OCI-LY3 (cell line): Measurements from ENCODE around the gene POLA2.

Experiments
- H2AFZ ChIP-seq: fragments of 200-600, 300-600 bp; shearing (Covaris generic); 2 replicates; pipeline ENCODE4 v1.6.0; 2014; ENCODE audit warnings: antibody characterized with exemption, low read depth, low read length
- H3K27ac ChIP-seq: fragments of 200-600, 300-600 bp; sonication (generic); 2 replicates; pipeline ENCODE4 v1.5.1; 2014; ENCODE audit warnings: mild to moderate bottlenecking, low read length, moderate library complexity, mixed read lengths
- H3K27me3 ChIP-seq: fragments of 200-600, 300-600 bp; sonication (generic); 2 replicates; pipeline ENCODE4 v1.6.1; 2014; ENCODE audit warnings: low read depth, low read length, mixed read lengths
- H3K36me3 ChIP-seq: fragments of 200-600, 300-600 bp; sonication (generic); replicated peaks from 2 replicates; pipeline ENCODE3; 2014; ENCODE audit warnings: low read depth, low read length, mixed read lengths
- H3K4me1 ChIP-seq: fragments of 300-600, 200-600 bp; sonication (generic); 2 replicates; pipeline ENCODE4 v1.6.1; 2014; ENCODE audit warnings: low read length, mixed read lengths
- H3K4me2 ChIP-seq: fragments of 200-600, 300-600 bp; sonication (generic); 2 replicates; pipeline ENCODE4 v1.6.1; 2014; ENCODE audit warnings: low read length, mixed read lengths
- H3K4me3 ChIP-seq: fragments of 300-600, 200-600 bp; sonication (generic); 2 replicates; pipeline ENCODE4 v1.5.1; 2014; ENCODE audit warnings: antibody characterized with exemption, mild to moderate bottlenecking, low read length, moderate library complexity
- H3K79me2 ChIP-seq: fragments of 300-600, 200-600 bp; shearing (Covaris generic); 2 replicates; pipeline ENCODE4 v1.6.1; 2014; ENCODE audit warnings: mild to moderate bottlenecking, low read length, mixed read lengths
- H3K9ac ChIP-seq: fragments of 300-600, 200-600 bp; shearing (Covaris generic); 2 replicates; pipeline ENCODE4 v1.6.0; 2014; ENCODE audit warnings: mild to moderate bottlenecking, low read length, moderate library complexity
- H3K9me3 ChIP-seq: fragments of 200-600, 300-600 bp; shearing (Covaris generic); 2 replicates; pipeline ENCODE4 v1.6.1; 2014; ENCODE audit warnings: low read length, mixed read lengths; ENCODE audit not compliant: insufficient read depth
- H4K20me1 ChIP-seq: fragments of 200-600, 300-600 bp; sonication (generic); 2 replicates; pipeline ENCODE4 v1.6.1; 2016; ENCODE audit warnings: low read length, mixed read lengths; ENCODE audit not compliant: insufficient read depth
- EZH2phosphoT487 ChIP-seq: fragments of 200-600 bp; shearing (Covaris generic); IDR thresholded peaks from 2 replicates; pipeline ENCODE4 v1.6.1; 2018; ENCODE audit warnings: antibody characterized with exemption, mixed run types, low read depth
- TF ChIP-seq, protein P1 (sequence below): fragments of 200-600, 300-600 bp; sonication (generic); IDR thresholded peaks from 2 replicates; pipeline ENCODE4 v1.5.1; 2014; ENCODE audit warnings: antibody characterized with exemption, low read length, low read depth

The POLA2 gene

DNA sequence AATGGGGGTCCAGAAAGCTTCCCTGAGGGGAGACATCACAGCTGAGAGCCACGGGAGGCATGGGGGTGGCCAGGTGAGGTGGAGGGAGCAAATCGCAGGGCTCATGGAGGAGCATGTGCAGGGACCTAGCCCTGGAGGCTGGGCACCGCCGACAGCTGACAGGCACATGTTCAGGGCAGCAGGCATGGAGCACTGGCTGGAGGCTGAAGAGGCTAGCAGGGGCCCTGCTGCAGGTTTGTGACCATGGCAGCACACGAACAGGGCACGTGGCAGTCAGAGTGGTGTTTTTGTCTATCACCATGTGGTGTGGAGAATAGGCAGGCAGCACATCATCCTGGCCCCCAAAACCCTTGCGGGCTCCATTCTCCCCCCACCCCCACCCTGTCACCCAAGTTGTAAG is 42.9 kb downstream of the POLA2 start:
- Histone ChIP-seq H3K27me3 (no peaks in the 10 kb centered on the region), H3K4me3 (no peak overlapping the region), H3K36me3 (peaks cover 27% of the 10 kb centered on the region), H3K4me1 (peaks cover 7% of the 10 kb centered on the region), H3K9ac (no peak overlapping the region), H3K79me2 (no peaks in the 10 kb centered on the region), H4K20me1 (no peaks in the 10 kb centered on the region), H3K4me2 (no peak overlapping the region), H2AFZ (no peak overlapping the region), H3K27ac (no peak overlapping the region), H3K9me3 (no peaks in the 10 kb centered on the region)
- TF ChIP-seq EZH2phosphoT487: no peak
- TF ChIP-seq, protein P1, sequence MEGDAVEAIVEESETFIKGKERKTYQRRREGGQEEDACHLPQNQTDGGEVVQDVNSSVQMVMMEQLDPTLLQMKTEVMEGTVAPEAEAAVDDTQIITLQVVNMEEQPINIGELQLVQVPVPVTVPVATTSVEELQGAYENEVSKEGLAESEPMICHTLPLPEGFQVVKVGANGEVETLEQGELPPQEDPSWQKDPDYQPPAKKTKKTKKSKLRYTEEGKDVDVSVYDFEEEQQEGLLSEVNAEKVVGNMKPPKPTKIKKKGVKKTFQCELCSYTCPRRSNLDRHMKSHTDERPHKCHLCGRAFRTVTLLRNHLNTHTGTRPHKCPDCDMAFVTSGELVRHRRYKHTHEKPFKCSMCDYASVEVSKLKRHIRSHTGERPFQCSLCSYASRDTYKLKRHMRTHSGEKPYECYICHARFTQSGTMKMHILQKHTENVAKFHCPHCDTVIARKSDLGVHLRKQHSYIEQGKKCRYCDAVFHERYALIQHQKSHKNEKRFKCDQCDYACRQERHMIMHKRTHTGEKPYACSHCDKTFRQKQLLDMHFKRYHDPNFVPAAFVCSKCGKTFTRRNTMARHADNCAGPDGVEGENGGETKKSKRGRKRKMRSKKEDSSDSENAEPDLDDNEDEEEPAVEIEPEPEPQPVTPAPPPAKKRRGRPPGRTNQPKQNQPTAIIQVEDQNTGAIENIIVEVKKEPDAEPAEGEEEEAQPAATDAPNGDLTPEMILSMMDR: no peak

DNA sequence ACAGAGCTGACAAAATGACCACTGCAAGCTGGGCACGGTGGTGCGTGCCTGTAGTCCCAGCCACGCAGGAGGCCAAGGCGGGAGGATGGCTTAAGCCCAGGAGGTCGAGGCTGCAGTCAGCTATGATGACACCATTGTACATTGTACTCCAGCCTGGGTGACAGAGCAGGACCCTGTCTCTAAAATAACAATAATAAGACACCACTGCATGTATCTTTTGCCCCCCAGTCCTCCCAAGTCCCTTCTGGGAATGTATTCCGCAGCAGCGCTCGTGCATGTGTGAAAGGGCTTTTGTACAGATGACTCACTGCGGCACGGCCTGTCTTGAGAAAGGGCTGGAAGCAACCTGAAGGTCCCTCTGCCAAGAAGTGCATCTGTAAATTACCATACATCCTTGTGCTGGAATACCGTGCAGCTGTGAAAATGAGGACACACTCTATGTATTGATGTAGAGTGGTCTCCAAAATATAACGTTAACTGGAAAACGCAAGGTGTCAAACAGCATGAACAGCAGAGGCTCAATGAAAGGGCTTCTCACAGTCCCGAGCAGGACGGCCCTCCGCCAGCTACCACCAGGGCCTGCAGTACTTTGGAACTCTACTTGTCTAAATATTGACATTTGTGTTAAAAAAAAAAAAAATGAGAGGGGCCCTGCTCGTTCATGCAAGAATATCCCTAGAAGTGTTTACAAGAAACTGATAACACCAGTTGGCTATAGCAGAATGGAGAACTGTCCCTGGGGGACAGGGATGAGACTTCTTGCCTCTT is 43.9 kb downstream of the POLA2 start:
- Histone ChIP-seq H3K9me3 (no peaks in the 10 kb centered on the region), H2AFZ (no peak overlapping the region), H3K4me2 (no peak overlapping the region), H3K27ac (no peak overlapping the region), H3K4me1 (peaks cover 7% of the 10 kb centered on the region), H4K20me1 (no peaks in the 10 kb centered on the region), H3K27me3 (no peaks in the 10 kb centered on the region), H3K36me3 (peaks cover 24% of the 10 kb centered on the region), H3K4me3 (no peak overlapping the region), H3K9ac (no peak overlapping the region), H3K79me2 (no peaks in the 10 kb centered on the region)
- TF ChIP-seq, protein P1: no peak
- TF ChIP-seq EZH2phosphoT487: no peak

GRCh38 chr11:65307298-65308229 is 45.8 kb downstream of the POLA2 start:
- Histone ChIP-seq H3K27ac (no peak overlapping the region), H3K4me2 (no peak overlapping the region)

More at GRCh38 chr11:65307298-65308229, 45.8 kb downstream of the POLA2 start:
- Histone ChIP-seq H3K4me1 (peaks cover 7% of the 10 kb centered on the region), H2AFZ (no peak overlapping the region), H3K9ac (no peak overlapping the region), H4K20me1 (no peaks in the 10 kb centered on the region), H3K36me3 (peaks cover 8% of the 10 kb centered on the region), H3K27me3 (no peaks in the 10 kb centered on the region), H3K9me3 (no peaks in the 10 kb centered on the region), H3K4me3 (no peak overlapping the region), H3K79me2 (no peaks in the 10 kb centered on the region)
- TF ChIP-seq, protein P1: no peak
- TF ChIP-seq EZH2phosphoT487: no peak
